WTC11 (cell line): ENCODE results near the gene NLGN1. TPM values are rescaled to one million over a fixed set of nuclear protein-coding genes. Genes with fewer than 3 reads are reported as not detected.

Experiments
- CBFB ChIP-seq: sonication (generic); formaldehyde crosslinking; IDR thresholded peaks from 2 replicates; pipeline ENCODE4 v1.8.1; 2022; ENCODE audit warnings: mild to moderate bottlenecking, low read depth, missing genetic modification reagents
- ELF4 ChIP-seq: sonication (generic); formaldehyde crosslinking; IDR thresholded peaks from 2 replicates; pipeline ENCODE4 v1.8.1; 2022; ENCODE audit warnings: low read depth, mild to moderate bottlenecking, moderate library complexity, missing genetic modification reagents
- GTF2I ChIP-seq: fragments of 250-450 bp; sonication (Bioruptor Pico); conservative IDR thresholded peaks from 2 replicates; pipeline ENCODE4 v1.4.0; 2021; ENCODE audit warnings: mild to moderate bottlenecking
- HMGA2 ChIP-seq: fragments of 250-450 bp; sonication (Bioruptor Pico); IDR thresholded peaks from 2 replicates; pipeline ENCODE4 v1.4.0; 2021; ENCODE audit warnings: mild to moderate bottlenecking, moderate library complexity
- HMGXB4 ChIP-seq: sonication (generic); formaldehyde crosslinking; IDR thresholded peaks from 2 replicates; pipeline ENCODE4 v1.8.1; 2023; ENCODE audit warnings: mild to moderate bottlenecking, moderate library complexity, missing genetic modification reagents
- IRF2 ChIP-seq: sonication (generic); formaldehyde crosslinking; IDR thresholded peaks from 2 replicates; pipeline ENCODE4 v1.8.0; 2022; ENCODE audit warnings: low read depth, missing genetic modification reagents, borderline replicate concordance
- JAZF1 ChIP-seq: fragments of 250-450 bp; sonication (Bioruptor Pico); IDR thresholded peaks from 2 replicates; pipeline ENCODE4 v1.9.0; 2021; ENCODE audit warnings: moderate library complexity, mild to moderate bottlenecking, inconsistent platforms
- JUN ChIP-seq: sonication (generic); formaldehyde crosslinking; IDR thresholded peaks from 2 replicates; pipeline ENCODE4 v1.8.0; 2023; ENCODE audit warnings: mild to moderate bottlenecking, missing genetic modification reagents
- MYBL2 ChIP-seq: sonication (generic); formaldehyde crosslinking; IDR thresholded peaks from 2 replicates; pipeline ENCODE4 v1.8.1; 2023; ENCODE audit warnings: mild to moderate bottlenecking, moderate library complexity, missing genetic modification reagents
- TCF7 ChIP-seq: sonication (generic); formaldehyde crosslinking; IDR thresholded peaks from 2 replicates; pipeline ENCODE4 v1.8.0; 2022; ENCODE audit warnings: mild to moderate bottlenecking, low read depth, missing genetic modification reagents, moderate library complexity
- TEAD4 ChIP-seq: sonication (generic); formaldehyde crosslinking; IDR thresholded peaks from 2 replicates; pipeline ENCODE4 v1.8.0; 2022; ENCODE audit warnings: mild to moderate bottlenecking, missing genetic modification reagents
- USF1 ChIP-seq: sonication (generic); formaldehyde crosslinking; IDR thresholded peaks from 2 replicates; pipeline ENCODE4 v1.8.0; 2022; ENCODE audit warnings: mild to moderate bottlenecking, missing genetic modification reagents
- ZNF317 ChIP-seq: sonication (generic); formaldehyde crosslinking; IDR thresholded peaks from 2 replicates; pipeline ENCODE4 v1.8.1; 2023; ENCODE audit warnings: low read depth, mild to moderate bottlenecking, moderate library complexity, missing genetic modification reagents, borderline replicate concordance
- ZNF671 ChIP-seq: fragments of 250-450 bp; sonication (Bioruptor Pico); IDR thresholded peaks from 2 replicates; pipeline ENCODE4 v1.8.0; 2021; ENCODE audit warnings: mild to moderate bottlenecking
- total RNA-seq: library from RNA; stranded (reverse); gene quantifications from 3 replicates; pipeline ENCODE4 v1.2.3, GENCODE V29; 2021
- TF ChIP-seq, protein P1 (sequence below): sonication (generic); formaldehyde crosslinking; conservative IDR thresholded peaks from 2 replicates; pipeline ENCODE4 v1.8.1; 2022; ENCODE audit warnings: mild to moderate bottlenecking, missing genetic modification reagents
- TF ChIP-seq, protein P2 (sequence below): sonication (generic); formaldehyde crosslinking; IDR thresholded peaks from 2 replicates; pipeline ENCODE4 v1.8.0; 2023; ENCODE audit warnings: missing genetic modification reagents
- TF ChIP-seq, protein P3 (sequence below): sonication (generic); formaldehyde crosslinking; IDR thresholded peaks from 2 replicates; pipeline ENCODE4 v1.8.0; 2023; ENCODE audit warnings: missing genetic modification reagents, mild to moderate bottlenecking, borderline replicate concordance
- TF ChIP-seq, protein P4 (sequence below): sonication (generic); formaldehyde crosslinking; IDR thresholded peaks from 2 replicates; pipeline ENCODE4 v1.8.1; 2022; ENCODE audit warnings: mild to moderate bottlenecking, missing genetic modification reagents, moderate library complexity, borderline replicate concordance
- TF ChIP-seq, protein P5 (sequence below): sonication (generic); formaldehyde crosslinking; IDR thresholded peaks from 2 replicates; pipeline ENCODE4 v1.8.1; 2022; ENCODE audit warnings: missing genetic modification reagents, borderline replicate concordance
- TF ChIP-seq, protein P6 (sequence below): fragments of 250-450 bp; sonication (Bioruptor Pico); conservative IDR thresholded peaks from 2 replicates; pipeline ENCODE4 v1.9.0; 2021; ENCODE audit warnings: mild to moderate bottlenecking
- TF ChIP-seq, protein P7 (sequence below): sonication (generic); formaldehyde crosslinking; IDR thresholded peaks from 2 replicates; pipeline ENCODE4 v1.8.0; 2022; ENCODE audit warnings: mild to moderate bottlenecking, missing genetic modification reagents
- TF ChIP-seq, protein P8 (sequence below): sonication (generic); formaldehyde crosslinking; IDR thresholded peaks from 2 replicates; pipeline ENCODE4 v1.8.1; 2022; ENCODE audit warnings: low read depth, mild to moderate bottlenecking, moderate library complexity, missing genetic modification reagents, borderline replicate concordance

Gene NLGN1
- total RNA-seq, 1 experiment from 2014 or later, result 12.4 TPM

- TF ChIP-seq, protein P1, sequence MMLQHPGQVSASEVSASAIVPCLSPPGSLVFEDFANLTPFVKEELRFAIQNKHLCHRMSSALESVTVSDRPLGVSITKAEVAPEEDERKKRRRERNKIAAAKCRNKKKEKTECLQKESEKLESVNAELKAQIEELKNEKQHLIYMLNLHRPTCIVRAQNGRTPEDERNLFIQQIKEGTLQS, result no peak
- TF ChIP-seq HMGA2 (CRISPR knock-in tag) (no peak), ZNF317 (CRISPR knock-in tag) (no peak), GTF2I (CRISPR knock-in tag) (no peak), CBFB (CRISPR knock-in tag) (0 out of 2 replicates have a peak, but pooled peaks have one; percentile 20), TCF7 (CRISPR knock-in tag) (no peak), ZNF671 (CRISPR knock-in tag) (no peak), JUN (no peak), HMGXB4 (peak; percentile 48; the same call in 1 of the 2 replicates), TEAD4 (CRISPR knock-in tag) (no peak), MYBL2 (CRISPR knock-in tag) (peak; percentile 73; the same call in 1 of the 2 replicates), USF1 (CRISPR knock-in tag) (peak; percentile 95), ELF4 (CRISPR knock-in tag) (no peak), JAZF1 (CRISPR knock-in tag) (no peak), IRF2 (CRISPR knock-in tag) (no peak)
- TF ChIP-seq, protein P2, sequence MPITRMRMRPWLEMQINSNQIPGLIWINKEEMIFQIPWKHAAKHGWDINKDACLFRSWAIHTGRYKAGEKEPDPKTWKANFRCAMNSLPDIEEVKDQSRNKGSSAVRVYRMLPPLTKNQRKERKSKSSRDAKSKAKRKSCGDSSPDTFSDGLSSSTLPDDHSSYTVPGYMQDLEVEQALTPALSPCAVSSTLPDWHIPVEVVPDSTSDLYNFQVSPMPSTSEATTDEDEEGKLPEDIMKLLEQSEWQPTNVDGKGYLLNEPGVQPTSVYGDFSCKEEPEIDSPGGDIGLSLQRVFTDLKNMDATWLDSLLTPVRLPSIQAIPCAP (CRISPR knock-in tag), result no peak
- TF ChIP-seq, protein P3, sequence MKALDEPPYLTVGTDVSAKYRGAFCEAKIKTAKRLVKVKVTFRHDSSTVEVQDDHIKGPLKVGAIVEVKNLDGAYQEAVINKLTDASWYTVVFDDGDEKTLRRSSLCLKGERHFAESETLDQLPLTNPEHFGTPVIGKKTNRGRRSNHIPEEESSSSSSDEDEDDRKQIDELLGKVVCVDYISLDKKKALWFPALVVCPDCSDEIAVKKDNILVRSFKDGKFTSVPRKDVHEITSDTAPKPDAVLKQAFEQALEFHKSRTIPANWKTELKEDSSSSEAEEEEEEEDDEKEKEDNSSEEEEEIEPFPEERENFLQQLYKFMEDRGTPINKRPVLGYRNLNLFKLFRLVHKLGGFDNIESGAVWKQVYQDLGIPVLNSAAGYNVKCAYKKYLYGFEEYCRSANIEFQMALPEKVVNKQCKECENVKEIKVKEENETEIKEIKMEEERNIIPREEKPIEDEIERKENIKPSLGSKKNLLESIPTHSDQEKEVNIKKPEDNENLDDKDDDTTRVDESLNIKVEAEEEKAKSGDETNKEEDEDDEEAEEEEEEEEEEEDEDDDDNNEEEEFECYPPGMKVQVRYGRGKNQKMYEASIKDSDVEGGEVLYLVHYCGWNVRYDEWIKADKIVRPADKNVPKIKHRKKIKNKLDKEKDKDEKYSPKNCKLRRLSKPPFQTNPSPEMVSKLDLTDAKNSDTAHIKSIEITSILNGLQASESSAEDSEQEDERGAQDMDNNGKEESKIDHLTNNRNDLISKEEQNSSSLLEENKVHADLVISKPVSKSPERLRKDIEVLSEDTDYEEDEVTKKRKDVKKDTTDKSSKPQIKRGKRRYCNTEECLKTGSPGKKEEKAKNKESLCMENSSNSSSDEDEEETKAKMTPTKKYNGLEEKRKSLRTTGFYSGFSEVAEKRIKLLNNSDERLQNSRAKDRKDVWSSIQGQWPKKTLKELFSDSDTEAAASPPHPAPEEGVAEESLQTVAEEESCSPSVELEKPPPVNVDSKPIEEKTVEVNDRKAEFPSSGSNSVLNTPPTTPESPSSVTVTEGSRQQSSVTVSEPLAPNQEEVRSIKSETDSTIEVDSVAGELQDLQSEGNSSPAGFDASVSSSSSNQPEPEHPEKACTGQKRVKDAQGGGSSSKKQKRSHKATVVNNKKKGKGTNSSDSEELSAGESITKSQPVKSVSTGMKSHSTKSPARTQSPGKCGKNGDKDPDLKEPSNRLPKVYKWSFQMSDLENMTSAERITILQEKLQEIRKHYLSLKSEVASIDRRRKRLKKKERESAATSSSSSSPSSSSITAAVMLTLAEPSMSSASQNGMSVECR (CRISPR knock-in tag), result no peak; the same call in 1 of the 2 replicates
- TF ChIP-seq, protein P4, sequence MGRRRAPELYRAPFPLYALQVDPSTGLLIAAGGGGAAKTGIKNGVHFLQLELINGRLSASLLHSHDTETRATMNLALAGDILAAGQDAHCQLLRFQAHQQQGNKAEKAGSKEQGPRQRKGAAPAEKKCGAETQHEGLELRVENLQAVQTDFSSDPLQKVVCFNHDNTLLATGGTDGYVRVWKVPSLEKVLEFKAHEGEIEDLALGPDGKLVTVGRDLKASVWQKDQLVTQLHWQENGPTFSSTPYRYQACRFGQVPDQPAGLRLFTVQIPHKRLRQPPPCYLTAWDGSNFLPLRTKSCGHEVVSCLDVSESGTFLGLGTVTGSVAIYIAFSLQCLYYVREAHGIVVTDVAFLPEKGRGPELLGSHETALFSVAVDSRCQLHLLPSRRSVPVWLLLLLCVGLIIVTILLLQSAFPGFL, result no peak
- TF ChIP-seq, protein P5, sequence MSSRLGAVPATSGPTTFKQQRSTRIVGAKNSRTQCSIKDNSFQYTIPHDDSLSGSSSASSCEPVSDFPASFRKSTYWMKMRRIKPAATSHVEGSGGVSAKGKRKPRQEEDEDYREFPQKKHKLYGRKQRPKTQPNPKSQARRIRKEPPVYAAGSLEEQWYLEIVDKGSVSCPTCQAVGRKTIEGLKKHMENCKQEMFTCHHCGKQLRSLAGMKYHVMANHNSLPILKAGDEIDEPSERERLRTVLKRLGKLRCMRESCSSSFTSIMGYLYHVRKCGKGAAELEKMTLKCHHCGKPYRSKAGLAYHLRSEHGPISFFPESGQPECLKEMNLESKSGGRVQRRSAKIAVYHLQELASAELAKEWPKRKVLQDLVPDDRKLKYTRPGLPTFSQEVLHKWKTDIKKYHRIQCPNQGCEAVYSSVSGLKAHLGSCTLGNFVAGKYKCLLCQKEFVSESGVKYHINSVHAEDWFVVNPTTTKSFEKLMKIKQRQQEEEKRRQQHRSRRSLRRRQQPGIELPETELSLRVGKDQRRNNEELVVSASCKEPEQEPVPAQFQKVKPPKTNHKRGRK (CRISPR knock-in tag), result no peak
- TF ChIP-seq, protein P6, sequence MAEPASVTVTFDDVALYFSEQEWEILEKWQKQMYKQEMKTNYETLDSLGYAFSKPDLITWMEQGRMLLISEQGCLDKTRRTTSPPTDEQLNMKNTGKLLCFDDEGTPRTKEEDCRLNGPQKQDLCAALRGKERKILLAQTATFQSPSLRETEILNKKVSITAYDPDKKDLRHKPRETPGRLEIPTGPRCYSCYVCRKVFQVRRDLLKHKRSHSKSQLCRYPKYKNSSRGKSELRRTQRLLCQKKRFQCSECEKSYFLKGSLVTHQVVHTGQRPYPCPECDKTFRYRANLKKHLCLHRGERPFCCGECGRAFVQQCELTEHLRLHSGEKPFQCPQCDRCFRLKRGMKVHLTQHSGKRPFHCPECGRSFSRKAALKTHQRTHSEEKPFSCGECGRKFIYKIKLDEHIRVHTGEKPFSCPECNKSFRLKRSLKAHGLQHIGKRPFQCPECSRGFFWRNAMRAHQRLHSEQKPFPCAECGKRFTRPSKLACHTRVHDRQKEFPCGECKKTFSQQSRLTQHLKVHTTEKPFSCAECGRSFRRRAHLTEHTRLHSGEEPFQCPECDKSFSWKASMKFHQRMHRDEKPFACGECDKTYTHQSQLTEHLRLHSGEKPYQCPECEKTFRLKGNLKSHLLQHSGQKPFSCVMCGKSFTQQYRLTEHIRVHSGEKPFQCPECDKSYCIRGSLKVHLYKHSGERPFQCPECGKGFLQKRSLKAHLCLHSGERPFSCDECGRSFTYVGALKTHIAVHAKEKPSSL (CRISPR knock-in tag), result no peak
- TF ChIP-seq, protein P7, sequence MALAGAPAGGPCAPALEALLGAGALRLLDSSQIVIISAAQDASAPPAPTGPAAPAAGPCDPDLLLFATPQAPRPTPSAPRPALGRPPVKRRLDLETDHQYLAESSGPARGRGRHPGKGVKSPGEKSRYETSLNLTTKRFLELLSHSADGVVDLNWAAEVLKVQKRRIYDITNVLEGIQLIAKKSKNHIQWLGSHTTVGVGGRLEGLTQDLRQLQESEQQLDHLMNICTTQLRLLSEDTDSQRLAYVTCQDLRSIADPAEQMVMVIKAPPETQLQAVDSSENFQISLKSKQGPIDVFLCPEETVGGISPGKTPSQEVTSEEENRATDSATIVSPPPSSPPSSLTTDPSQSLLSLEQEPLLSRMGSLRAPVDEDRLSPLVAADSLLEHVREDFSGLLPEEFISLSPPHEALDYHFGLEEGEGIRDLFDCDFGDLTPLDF (CRISPR knock-in tag), result 0 out of 2 replicates have a peak, but pooled peaks have one; percentile 61
- TF ChIP-seq, protein P8, sequence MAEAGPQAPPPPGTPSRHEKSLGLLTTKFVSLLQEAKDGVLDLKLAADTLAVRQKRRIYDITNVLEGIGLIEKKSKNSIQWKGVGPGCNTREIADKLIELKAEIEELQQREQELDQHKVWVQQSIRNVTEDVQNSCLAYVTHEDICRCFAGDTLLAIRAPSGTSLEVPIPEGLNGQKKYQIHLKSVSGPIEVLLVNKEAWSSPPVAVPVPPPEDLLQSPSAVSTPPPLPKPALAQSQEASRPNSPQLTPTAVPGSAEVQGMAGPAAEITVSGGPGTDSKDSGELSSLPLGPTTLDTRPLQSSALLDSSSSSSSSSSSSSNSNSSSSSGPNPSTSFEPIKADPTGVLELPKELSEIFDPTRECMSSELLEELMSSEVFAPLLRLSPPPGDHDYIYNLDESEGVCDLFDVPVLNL (CRISPR knock-in tag), result no peak
Observed at GRCh38 chr3:173395412-173396181, 1.9 kb upstream of the NLGN1 start (continued).
